HepG2 (cell line): ENCODE results near the gene PTAR1. TPM values are rescaled to one million over a fixed set of nuclear protein-coding genes. Genes with fewer than 3 reads are reported as not detected.

Source experiments
- ATAC-seq: fragments of 200-7000 bp; cut with Tn5 transposase; 3 replicates; pipeline ENCODE4 v1.9.1; 2020; ENCODE audit warnings: mild to moderate bottlenecking, moderate library complexity
- BruUV-seq: library from RNA; stranded (reverse); fragments of 400-500 nt; replicated peaks from 2 replicates; lab custom pipeline; 2021; lab: Mats Ljungman, UMichigan
- CTCF ChIA-PET: fragments of 300-600 bp; formaldehyde crosslinking; extraction: SDS; loops from one replicate; lab custom pipeline; 2021; ENCODE audit warnings: low total read pairs, inconsistent platforms, low intra/inter-chr PET ratio; lab: Yijun Ruan, JAX
- POLR2A ChIA-PET: fragments of 350-600 bp; sonication (Branson Sonifier 250); formaldehyde crosslinking; loops from one replicate; lab custom pipeline; 2020; ENCODE audit warnings: antibody characterized with exemption, inconsistent platforms; lab: Yijun Ruan, JAX
- DNase-seq: peaks from one replicate; pipeline ENCODE4 v3.0.0-alpha.2; 2015; ENCODE audit warnings: low spot score
- FAIRE-seq: peaks from 3 replicates; lab custom pipeline; 2011; peaks lifted over from hg19 to GRCh38; lab: Jason Lieb, UNC
- H2AFZ ChIP-seq: one replicate; pipeline ENCODE4 v1.6.1; 2011; ENCODE audit warnings: low read length, inconsistent platforms
- H3K27ac ChIP-seq: fragments of 300-600 bp; 3 replicates; pipeline ENCODE4 v1.8.0; 2011; ENCODE audit warnings: mixed run types, mild to moderate bottlenecking, mixed read lengths, low read length, inconsistent platforms; ENCODE audit not compliant: insufficient read depth; ENCODE audit errors: extremely low read length
- H3K27me3 ChIP-seq, 2 experiments: fragments of 200-600 bp in 1 of 2; 2 replicates in 1 of 2; 3 replicates in 1 of 2; pipeline versions ENCODE4 v1.6.0 to v1.8.0; 2011; ENCODE audit warnings: low read length in 2 of 2, mild to moderate bottlenecking in 2 of 2, moderate library complexity in 2 of 2, inconsistent platforms in 1 of 2; ENCODE audit not compliant: insufficient read depth in 2 of 2, control insufficient read depth in 1 of 2
- H3K36me3 ChIP-seq, 2 experiments: fragments of 200-600 bp in 1 of 2; replicated peaks in 1 of 2; 2 replicates in 1 of 2; 3 replicates in 1 of 2; pipeline versions ENCODE4 v1.5.1 to v1.8.0; 2011; ENCODE audit warnings: low read length in 2 of 2, inconsistent platforms in 1 of 2; ENCODE audit not compliant: insufficient read depth in 2 of 2, control insufficient read depth in 1 of 2
- H3K4me1 ChIP-seq: 2 replicates; pipeline ENCODE4 v1.5.1; 2012; ENCODE audit warnings: low read length, inconsistent platforms; ENCODE audit not compliant: insufficient read depth
- H3K4me2 ChIP-seq: 2 replicates; pipeline ENCODE4 v1.6.0; 2011; ENCODE audit warnings: low read depth, low read length, inconsistent platforms
- H3K4me3 ChIP-seq, 3 experiments: fragments of 200-600 bp in 1 of 3; sonication (generic), shearing (Covaris generic) in 1 of 3; replicated peaks in 1 of 3; 2 replicates each; pipeline ENCODE4 v1.5.1; 2011 to 2016; ENCODE audit warnings: low read length in 3 of 3, inconsistent platforms in 2 of 3, low read depth in 2 of 3, mild to moderate bottlenecking in 2 of 3, control low read depth in 1 of 3, mixed read lengths in 1 of 3; ENCODE audit not compliant: insufficient read depth in 1 of 3
- H3K79me2 ChIP-seq: one replicate; pipeline ENCODE4 v1.6.1; 2011; ENCODE audit warnings: low read length, inconsistent platforms; ENCODE audit not compliant: insufficient read depth
- H3K9ac ChIP-seq: 2 replicates; pipeline ENCODE4 v1.6.0; 2011; ENCODE audit warnings: mild to moderate bottlenecking, low read depth, low read length, inconsistent platforms; ENCODE audit not compliant: insufficient read depth
- H3K9me3 ChIP-seq: 2 replicates; pipeline ENCODE4 v1.5.1; 2012; ENCODE audit warnings: mild to moderate bottlenecking, low read length
- H4K20me1 ChIP-seq: 2 replicates; pipeline ENCODE4 v1.6.0; 2011; ENCODE audit warnings: inconsistent platforms, mild to moderate bottlenecking, low read length, moderate library complexity; ENCODE audit not compliant: insufficient read depth
- HOXA3 ChIP-seq: sonication (generic); formaldehyde crosslinking; IDR thresholded peaks from 2 replicates; pipeline ENCODE4 v1.5.0; 2020; ENCODE audit warnings: missing genetic modification reagents
- JUNB ChIP-seq: sonication (generic); formaldehyde crosslinking; IDR thresholded peaks from 2 replicates; pipeline ENCODE4 v1.8.0; 2022; ENCODE audit warnings: missing genetic modification reagents, mild to moderate bottlenecking, borderline replicate concordance
- NCOA1 ChIP-seq: sonication (generic); formaldehyde crosslinking; IDR thresholded peaks from 2 replicates; pipeline ENCODE4 v1.9.0; 2021; ENCODE audit warnings: missing genetic modification reagents
- PRPF4 ChIP-seq: fragments of 200-400 bp; formaldehyde crosslinking; IDR thresholded peaks from 2 replicates; pipeline ENCODE4 v1.6.1; 2016; ENCODE audit warnings: low read length, low read depth; ENCODE audit not compliant: poor library complexity, severe bottlenecking
- SNRNP70 ChIP-seq: fragments of 200-400 bp; formaldehyde crosslinking; IDR thresholded peaks from 2 replicates; pipeline ENCODE4 v1.6.1; 2017; ENCODE audit warnings: mild to moderate bottlenecking, low read depth, low read length, moderate library complexity
- ZFP90 ChIP-seq: sonication (generic); formaldehyde crosslinking; IDR thresholded peaks from 2 replicates; pipeline ENCODE4 v1.8.0; 2022; ENCODE audit warnings: missing genetic modification reagents, mild to moderate bottlenecking, inconsistent platforms, borderline replicate concordance
- ZNF510 ChIP-seq: sonication (generic); formaldehyde crosslinking; IDR thresholded peaks from 2 replicates; pipeline ENCODE4 v1.4.0; 2020; ENCODE audit warnings: low read depth, mild to moderate bottlenecking, missing genetic modification reagents
- ZNF746 ChIP-seq: sonication (generic); formaldehyde crosslinking; IDR thresholded peaks from 2 replicates; pipeline ENCODE4 v1.8.0; 2022; ENCODE audit warnings: mild to moderate bottlenecking, missing genetic modification reagents
- ZNF75D ChIP-seq: sonication (generic); formaldehyde crosslinking; IDR thresholded peaks from 2 replicates; pipeline ENCODE4 v1.8.1; 2023; ENCODE audit warnings: missing genetic modification reagents, mild to moderate bottlenecking, borderline replicate concordance
- WGBS: methylation state at CpG from one replicate; pipeline ENCODE4 v1.1.6; 2017; ENCODE audit warnings: low lambda C conversion rate; 5-methylcytosine and 5-hydroxymethylcytosine counted together
- in situ Hi-C: cut with HindIII; loops from 2 replicates; pipeline ENCODE4 v1.10.0; 2017; ENCODE audit warnings: low pct_unique_long_range_greater_than_20kb; ENCODE audit not compliant: extremely low pct_ligation_motif_present
- intact Hi-C: fragments of 100-400 bp; cut with micrococcal nuclease; formaldehyde crosslinking; loops from one replicate; pipeline ENCODE4 v1.10.0; 2022; ENCODE audit not compliant: unreplicated experiment
- polyA plus RNA-seq, 8 experiments: library from polyadenylated mRNA; depleted of rRNA in 3 of 8; stranded (reverse) in 7 of 8; unstranded in 1 of 8; fragments of >200 nt; fragmentation: Illumina TruSeq in 4 of 8; extraction: Trizol in 4 of 8; gene quantifications; 2 replicates each; pipeline versions ENCODE4 v1.2.1 to v1.2.3, GENCODE V29; 2011 to 2016; ENCODE audit warnings: low read depth in 4 of 8, missing spikeins in 1 of 8, mixed read lengths in 1 of 8; ENCODE audit not compliant: insufficient read depth in 1 of 8
- total RNA-seq, 5 experiments: library from RNA; depleted of rRNA; stranded (reverse); fragments of >200 nt; fragmentation: Illumina TruSeq; extraction: Trizol; gene quantifications; 2 replicates each; pipeline ENCODE4 v1.2.3, GENCODE V29; 2016; ENCODE audit warnings: low read depth in 1 of 5
- TF ChIP-seq, protein P1 (sequence below): sonication (generic); formaldehyde crosslinking; IDR thresholded peaks from 2 replicates; pipeline ENCODE4 v1.9.0; 2022; ENCODE audit warnings: low read depth, missing genetic modification reagents

The PTAR1 gene
- total and polyA plus RNA-seq, 2 of the 13 experiments (the other 11 are each of a cell fraction or from before 2014, with no cell fraction given) = 26.5 to 42.1 TPM

DNA sequence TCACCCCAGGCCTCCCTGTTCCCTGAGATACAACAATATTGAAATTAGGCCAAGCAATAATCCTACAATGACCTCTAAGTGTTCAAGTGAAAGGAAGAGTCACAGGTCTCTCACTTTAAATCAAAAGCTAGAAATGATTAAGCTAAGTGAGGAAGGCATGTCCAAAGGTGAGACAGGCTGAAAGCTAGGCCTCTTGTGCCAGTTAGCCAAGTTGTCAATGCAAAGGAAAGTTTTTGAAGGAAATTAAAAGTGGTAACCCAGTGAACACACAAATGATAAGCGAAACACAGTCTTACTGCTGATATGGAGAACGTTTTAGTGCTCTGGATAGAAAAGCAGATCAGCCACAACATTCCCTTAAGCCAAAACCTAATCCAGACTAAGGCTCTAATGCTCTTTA is 39.8 kb downstream of the PTAR1 start:
- Histone ChIP-seq H3K79me2 (no peaks in the 10 kb centered on the region), H3K4me3 (no peak overlapping the region), H3K9me3 (no peaks in the 10 kb centered on the region), H3K4me1 (peaks cover 35% of the 10 kb centered on the region), H3K9ac (no peak overlapping the region), H2AFZ (no peak overlapping the region), H3K27me3 (no peaks in the 10 kb centered on the region), H3K27ac (no peak overlapping the region), H3K36me3 (peaks cover 6 to 31% of the 10 kb centered on the region in 2 experiments), H4K20me1 (no peaks in the 10 kb centered on the region), H3K4me2 (no peak overlapping the region)
- in situ Hi-C loops (no loop called here), intact Hi-C loops (no loop called here)
- 75% methylated on average over 2 of the region's 2 CpGs for WGBS
- no peak for TF ChIP-seq NCOA1 (CRISPR knock-in tag)
- no peak for TF ChIP-seq ZNF510 (CRISPR knock-in tag)
- TF ChIP-seq SNRNP70 = no peak
- no peak for TF ChIP-seq PRPF4
- no peak for TF ChIP-seq ZNF75D
- TF ChIP-seq, protein P1, sequence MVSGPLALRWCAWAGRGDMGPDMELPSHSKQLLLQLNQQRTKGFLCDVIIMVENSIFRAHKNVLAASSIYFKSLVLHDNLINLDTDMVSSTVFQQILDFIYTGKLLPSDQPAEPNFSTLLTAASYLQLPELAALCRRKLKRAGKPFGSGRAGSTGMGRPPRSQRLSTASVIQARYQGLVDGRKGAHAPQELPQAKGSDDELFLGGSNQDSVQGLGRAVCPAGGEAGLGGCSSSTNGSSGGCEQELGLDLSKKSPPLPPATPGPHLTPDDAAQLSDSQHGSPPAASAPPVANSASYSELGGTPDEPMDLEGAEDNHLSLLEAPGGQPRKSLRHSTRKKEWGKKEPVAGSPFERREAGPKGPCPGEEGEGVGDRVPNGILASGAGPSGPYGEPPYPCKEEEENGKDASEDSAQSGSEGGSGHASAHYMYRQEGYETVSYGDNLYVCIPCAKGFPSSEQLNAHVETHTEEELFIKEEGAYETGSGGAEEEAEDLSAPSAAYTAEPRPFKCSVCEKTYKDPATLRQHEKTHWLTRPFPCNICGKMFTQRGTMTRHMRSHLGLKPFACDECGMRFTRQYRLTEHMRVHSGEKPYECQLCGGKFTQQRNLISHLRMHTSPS (CRISPR knock-in tag) = no peak
- no peak for TF ChIP-seq JUNB
- TF ChIP-seq ZNF746 (CRISPR knock-in tag) = no peak
- TF ChIP-seq ZFP90 (CRISPR knock-in tag) = no peak
- TF ChIP-seq HOXA3 = no peak
- DNase-seq (no peak), ATAC-seq (no peak), FAIRE-seq (peak; percentile 43)
- BruUV-seq = no TSS peak
- ChIA-PET CTCF (no interaction called here), POLR2A (no interaction called here)
